Uterus (tissue), 4 donors: ENCODE data around the gene CDR2L. TPM values are rescaled to one million over a fixed set of nuclear protein-coding genes. Genes with fewer than 3 reads are reported as not detected.
A peak's percentile ranks its signal among the peaks of the same experiment; 100 is the strongest.

Experiments
- DNase-seq, 2 donors: peaks; one replicate each; pipeline ENCODE4 v3.0.0-alpha.2; 2019 to 2020
- H3K27ac ChIP-seq, 2 donors: fragments of 200-600 bp; sonication (generic); 1 replicate in 1 of 2; 2 replicates in 1 of 2; pipeline ENCODE4 v1.5.1; 2016 to 2018
- H3K27me3 ChIP-seq, 2 donors: fragments of 200-600 bp; sonication (generic); one replicate each; pipeline ENCODE4 v1.5.1; 2018 to 2019; ENCODE audit warnings: control low read depth in 1 of 2
- H3K36me3 ChIP-seq, 2 donors: fragments of 200-600 bp; sonication (generic); one replicate each; pipeline ENCODE4 v1.5.1; 2019; ENCODE audit warnings: control low read depth in 1 of 2
- H3K4me1 ChIP-seq, 2 donors: fragments of 200-600 bp; sonication (generic); one replicate each; pipeline ENCODE4 v1.5.1; 2018 to 2019; ENCODE audit warnings: control low read depth in 1 of 2
- H3K4me3 ChIP-seq, 2 donors: fragments of 200-600 bp; sonication (generic); 1 replicate in 1 of 2; 2 replicates in 1 of 2; pipeline ENCODE4 v1.5.1; 2018 to 2019; ENCODE audit warnings: mild to moderate bottlenecking in 1 of 2
- H3K9me3 ChIP-seq, 2 donors: fragments of 200-600 bp; sonication (generic); one replicate each; pipeline ENCODE4 v1.5.1; 2019; ENCODE audit warnings: control low read depth in 1 of 2
- POLR2A ChIP-seq, 2 donors: fragments of 450-650 bp; IDR thresholded peaks; one replicate each; pipeline ENCODE4 v1.6.1; 2016; ENCODE audit warnings: antibody characterized with exemption in 2 of 2, mild to moderate bottlenecking in 1 of 2, moderate library complexity in 1 of 2
- intact Hi-C: fragments of 100-400 bp; cut with DNase I; formaldehyde crosslinking; loops from one replicate; pipeline ENCODE4 v1.15.1; 2023; ENCODE audit warnings: low total_unique reads
- total RNA-seq, 4 donors: library from RNA; depleted of rRNA in 3 of 4; stranded (reverse); fragments of >200 nt in 3 of 4; gene quantifications; one replicate each; pipeline versions ENCODE4 v1.1.0 to v1.2.4, GENCODE V29; 2014 to 2023
- TF ChIP-seq, protein P1 (sequence below), 4 experiments: fragments of 200-600 bp in 2 of 4; fragments of 450-650 bp in 2 of 4; sonication (generic) in 2 of 4; IDR thresholded peaks; one replicate each; pipeline ENCODE4 v1.5.1; 2016 to 2019; ENCODE audit warnings: antibody characterized with exemption in 4 of 4, mild to moderate bottlenecking in 2 of 4, moderate library complexity in 1 of 4
- donor health status: DM: yes; HTN: yes; CAD: no.

CDR2L gene
- total RNA-seq, 4 donors from 2014 or later, result 4.7 to 25.4 (median 6.7) TPM

DNA sequence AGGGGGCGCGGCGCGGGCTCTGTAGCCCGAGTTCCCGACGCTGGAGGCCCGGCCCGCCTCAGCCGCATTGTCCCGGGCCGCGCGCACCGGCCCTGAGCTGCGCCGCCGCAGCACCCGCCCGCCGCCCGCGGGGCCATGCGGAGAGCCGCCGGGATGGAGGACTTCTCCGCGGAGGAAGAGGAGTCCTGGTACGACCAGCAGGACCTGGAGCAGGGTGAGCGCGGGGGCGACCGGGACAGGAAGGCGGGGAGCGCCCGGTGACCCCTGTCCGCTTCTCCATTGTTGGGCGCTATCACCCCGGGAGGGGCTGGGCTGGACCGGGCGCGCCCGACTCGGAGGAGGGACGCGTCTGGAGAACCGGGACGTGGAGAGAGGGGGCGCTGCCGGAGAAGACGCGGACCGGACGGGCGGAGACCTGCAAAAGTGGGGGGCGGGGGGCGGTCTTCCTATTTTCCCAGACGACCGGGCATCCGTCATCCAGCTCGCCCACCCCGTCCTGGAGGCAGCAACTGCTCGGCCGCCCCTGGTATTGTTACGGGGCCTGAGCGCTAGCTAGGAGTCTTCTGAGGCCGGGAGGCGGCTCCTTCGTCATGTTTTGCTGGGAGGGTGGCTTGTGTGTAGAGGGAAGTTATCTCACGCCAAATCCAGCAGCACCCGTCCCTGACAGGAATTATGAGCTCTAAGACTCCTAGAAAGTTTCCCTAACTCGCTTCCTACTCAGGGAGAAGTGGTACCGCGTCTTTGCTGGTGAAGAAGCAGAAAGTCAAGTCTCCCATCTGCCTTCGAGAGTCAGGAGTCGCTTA lies 678 bp downstream of the CDR2L start:
- intact Hi-C loops, result no loop called here

DNA sequence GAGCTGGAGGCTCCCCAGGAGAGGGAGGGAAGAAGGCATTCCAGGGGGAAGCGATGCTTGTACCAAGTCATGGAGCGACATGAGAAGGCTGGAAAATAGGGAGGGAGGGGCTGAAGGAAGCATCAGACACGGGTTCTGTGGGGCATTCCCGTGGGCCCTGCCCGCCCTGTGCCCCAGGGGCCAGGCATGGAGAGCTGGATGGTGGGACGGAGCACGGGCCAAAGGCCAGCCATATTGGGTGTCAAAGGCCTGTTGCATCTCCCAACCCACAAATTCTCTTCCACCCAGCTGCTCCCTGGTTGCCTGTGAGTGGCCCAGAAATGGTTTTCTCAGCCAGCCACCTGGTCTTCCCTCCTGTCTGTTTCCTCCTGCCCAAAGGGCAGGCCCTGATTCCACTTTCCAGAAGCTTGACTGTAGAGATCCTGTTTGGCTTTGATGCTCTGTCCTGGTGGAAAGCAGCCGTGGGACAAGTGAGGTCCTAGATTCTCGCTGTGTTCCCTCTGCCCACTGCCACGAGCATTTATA lies 3.2 kb downstream of the CDR2L start:
- TF ChIP-seq, protein P1, sequence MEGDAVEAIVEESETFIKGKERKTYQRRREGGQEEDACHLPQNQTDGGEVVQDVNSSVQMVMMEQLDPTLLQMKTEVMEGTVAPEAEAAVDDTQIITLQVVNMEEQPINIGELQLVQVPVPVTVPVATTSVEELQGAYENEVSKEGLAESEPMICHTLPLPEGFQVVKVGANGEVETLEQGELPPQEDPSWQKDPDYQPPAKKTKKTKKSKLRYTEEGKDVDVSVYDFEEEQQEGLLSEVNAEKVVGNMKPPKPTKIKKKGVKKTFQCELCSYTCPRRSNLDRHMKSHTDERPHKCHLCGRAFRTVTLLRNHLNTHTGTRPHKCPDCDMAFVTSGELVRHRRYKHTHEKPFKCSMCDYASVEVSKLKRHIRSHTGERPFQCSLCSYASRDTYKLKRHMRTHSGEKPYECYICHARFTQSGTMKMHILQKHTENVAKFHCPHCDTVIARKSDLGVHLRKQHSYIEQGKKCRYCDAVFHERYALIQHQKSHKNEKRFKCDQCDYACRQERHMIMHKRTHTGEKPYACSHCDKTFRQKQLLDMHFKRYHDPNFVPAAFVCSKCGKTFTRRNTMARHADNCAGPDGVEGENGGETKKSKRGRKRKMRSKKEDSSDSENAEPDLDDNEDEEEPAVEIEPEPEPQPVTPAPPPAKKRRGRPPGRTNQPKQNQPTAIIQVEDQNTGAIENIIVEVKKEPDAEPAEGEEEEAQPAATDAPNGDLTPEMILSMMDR (IDR thresholded peaks at IDR 0.05), result no peak
- TF ChIP-seq POLR2A (IDR thresholded peaks at IDR 0.05), result no peak
- no peaks in the 10 kb centered on the region for H3K9me3 ChIP-seq
- intact Hi-C loops, result no loop called here
- H3K27me3 ChIP-seq, result no peaks in the 10 kb centered on the region
- peaks cover 0 to 3% of the 10 kb centered on the region in 2 donors for H3K4me1 ChIP-seq
- H3K4me3 ChIP-seq, result no peak overlapping the region
- no peaks in the 10 kb centered on the region for H3K36me3 ChIP-seq
- DNase-seq, result no peak
- H3K27ac ChIP-seq, result no peak overlapping the region

More for the DNA sequence above, 678 bp downstream of the CDR2L start:
- Histone ChIP-seq H3K4me3 (peak overlapping the region; percentile 78 to 83), H3K27ac (peak overlapping the region; percentile 93 to 98), H3K27me3 (no peaks in the 10 kb centered on the region), H3K36me3 (no peaks in the 10 kb centered on the region), H3K4me1 (peaks cover 0 to 3% of the 10 kb centered on the region in 2 donors), H3K9me3 (no peaks in the 10 kb centered on the region)
- TF ChIP-seq POLR2A (IDR thresholded peaks at IDR 0.05), result peak; percentile 16 to 18
- TF ChIP-seq, protein P1 (IDR thresholded peaks at IDR 0.05), result peak; percentile 53 to 70 (median 60)
- peak; percentile 86 to 93 for DNase-seq

DNA sequence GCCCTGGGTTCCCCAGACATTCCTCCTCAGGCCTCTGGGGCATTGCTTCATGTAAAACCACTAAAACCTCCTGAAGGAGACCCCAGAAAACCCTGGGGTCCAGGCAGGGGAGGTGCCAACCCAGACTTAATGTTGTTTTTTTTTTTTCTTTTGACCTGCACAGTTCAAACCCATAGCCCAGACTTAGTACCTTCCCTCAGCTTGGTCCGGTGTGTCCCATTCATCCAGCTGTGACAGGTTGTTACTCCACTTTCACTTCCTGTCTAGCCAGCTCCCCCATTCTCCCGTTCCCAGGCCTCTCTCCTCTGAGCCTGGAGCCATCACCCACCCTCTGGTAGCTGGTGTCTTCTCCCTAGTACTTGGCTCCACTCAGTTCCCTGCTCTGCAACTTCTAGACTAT lies 4.8 kb downstream of the CDR2L start:
- Histone ChIP-seq H3K9me3 (no peaks in the 10 kb centered on the region), H3K36me3 (no peaks in the 10 kb centered on the region), H3K4me1 (no peaks in the 10 kb centered on the region), H3K4me3 (no peak overlapping the region), H3K27ac (peak overlapping the region in 1 of 2 donors; percentile 7), H3K27me3 (no peaks in the 10 kb centered on the region)
- TF ChIP-seq, protein P1 (IDR thresholded peaks at IDR 0.05), result no peak
- TF ChIP-seq POLR2A (IDR thresholded peaks at IDR 0.05), result no peak
- intact Hi-C loops, result no loop called here
- no peak for DNase-seq

DNA sequence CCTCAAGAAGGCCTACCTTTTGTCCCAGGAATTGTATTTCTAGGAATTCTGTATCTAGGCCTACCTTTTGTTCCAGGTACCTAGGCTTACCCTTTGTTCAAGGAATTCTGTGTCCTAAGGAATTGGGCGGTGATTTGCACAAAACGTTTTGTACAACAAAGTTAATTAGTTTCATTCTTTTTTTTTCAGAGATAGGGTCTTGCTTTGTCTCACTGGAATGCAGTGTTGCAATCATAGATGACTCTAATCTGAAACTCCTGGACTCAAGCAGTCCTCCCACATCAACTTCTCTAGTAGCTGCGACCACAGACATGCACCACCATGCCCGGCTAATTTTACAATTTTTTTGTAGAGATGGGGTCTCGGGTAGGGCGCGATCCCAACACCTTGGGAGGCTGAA lies 7.0 kb downstream of the CDR2L start:
- H3K27me3 ChIP-seq, result no peaks in the 10 kb centered on the region
- intact Hi-C loops, result no loop called here

More for the DNA sequence above, 7.0 kb downstream of the CDR2L start:
- TF ChIP-seq, protein P1 (IDR thresholded peaks at IDR 0.05), result no peak
- TF ChIP-seq POLR2A (IDR thresholded peaks at IDR 0.05), result no peak
- Histone ChIP-seq H3K36me3 (no peaks in the 10 kb centered on the region), H3K27ac (peak overlapping the region; percentile 33 to 54), H3K4me3 (no peak overlapping the region), H3K9me3 (no peaks in the 10 kb centered on the region), H3K4me1 (no peaks in the 10 kb centered on the region)
- DNase-seq, result no peak
